ENCODE measurements around the gene ZFYVE28.
"Not testable (repeated sequence)": the region's sequence is repeated elsewhere in the genome, so short reads cannot be mapped to it uniquely, and the experiment has no call there.

ZFYVE28 gene

GRCh38 chr4:2417765-2418649, at the start of gene ZFYVE28:
Gene ZFYVE28, minus strand, starts transcription at chr4:2418645. Its CDS starts 322 bp downstream, at chr4:2418323.
- DNase-seq (ENCODE audit: low read depth in 2 of 2), result no peak

- not testable (repeated sequence) for DNase-seq (ENCODE audit: low read depth in 2 of 2)
These were observed 47.1 kb upstream of the ZFYVE28 start for GRCh38 chr4:2465544-2465943.

DNA sequence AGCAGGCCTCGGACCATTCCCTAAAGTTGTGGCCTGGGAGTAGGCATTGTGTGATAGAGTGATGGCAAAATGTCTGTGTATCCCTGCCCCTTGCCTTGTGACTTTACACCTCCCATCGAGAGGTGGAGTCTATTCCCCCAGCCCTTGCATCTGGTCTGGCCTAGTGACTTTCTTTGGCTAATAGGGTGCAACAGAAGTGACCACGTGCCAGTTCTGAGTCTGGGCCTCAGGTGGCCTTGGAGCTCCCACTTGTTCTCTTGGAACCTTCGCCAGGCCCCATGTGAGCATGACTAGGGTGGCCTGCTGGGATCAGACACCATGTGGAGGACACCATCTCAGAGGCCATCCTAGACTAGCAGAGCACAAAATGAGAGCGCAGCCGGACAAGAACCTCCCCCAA, 46.6 kb upstream of the ZFYVE28 start:
- DNase-seq (ENCODE audit: low read depth in 2 of 2), result no peak

GRCh38 chr4:2462992-2463762, 44.7 kb upstream of the ZFYVE28 start:
- DNase-seq (ENCODE audit: low read depth in 2 of 2), result no peak

- DNase-seq (ENCODE audit: low read depth in 2 of 2), result no peak
These were observed 44.0 kb upstream of the ZFYVE28 start for GRCh38 chr4:2462218-2462991.

DNA sequence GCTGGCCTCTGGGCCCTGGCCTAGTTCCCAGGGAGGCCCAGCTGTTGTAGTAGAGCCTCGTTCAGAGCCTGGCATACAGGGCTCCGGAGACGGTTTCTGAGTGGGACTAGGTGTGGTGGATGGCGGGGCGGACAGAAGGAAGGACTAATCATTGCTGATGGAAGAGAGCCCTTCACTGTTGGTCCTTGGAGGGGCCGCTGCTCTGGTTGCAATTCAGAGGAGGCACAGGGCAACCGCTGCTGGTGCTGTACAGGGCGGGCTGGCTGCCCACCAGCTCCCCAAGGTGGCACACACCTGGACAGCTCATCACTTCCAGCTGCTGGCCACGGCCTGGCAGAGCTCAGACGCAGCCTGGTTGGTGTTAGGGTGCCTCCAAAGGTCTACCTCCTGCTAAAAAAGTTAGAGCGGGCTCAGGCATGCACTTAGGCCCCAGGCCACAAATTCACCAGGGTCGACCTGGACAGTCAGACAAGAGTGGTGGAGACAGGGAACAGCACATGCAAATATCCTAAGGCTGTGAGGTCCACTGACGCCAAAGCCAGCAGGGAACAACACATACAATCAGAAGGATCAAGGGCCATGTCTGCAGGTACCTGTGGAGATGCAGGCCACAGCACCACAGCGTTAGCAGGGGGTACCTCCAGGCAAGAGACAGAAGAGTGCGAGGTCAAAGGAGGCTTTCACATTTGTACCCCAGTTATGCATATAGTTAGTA, 43.0 kb upstream of the ZFYVE28 start:
- no peak for DNase-seq (ENCODE audit: low read depth in 2 of 2)

DNA sequence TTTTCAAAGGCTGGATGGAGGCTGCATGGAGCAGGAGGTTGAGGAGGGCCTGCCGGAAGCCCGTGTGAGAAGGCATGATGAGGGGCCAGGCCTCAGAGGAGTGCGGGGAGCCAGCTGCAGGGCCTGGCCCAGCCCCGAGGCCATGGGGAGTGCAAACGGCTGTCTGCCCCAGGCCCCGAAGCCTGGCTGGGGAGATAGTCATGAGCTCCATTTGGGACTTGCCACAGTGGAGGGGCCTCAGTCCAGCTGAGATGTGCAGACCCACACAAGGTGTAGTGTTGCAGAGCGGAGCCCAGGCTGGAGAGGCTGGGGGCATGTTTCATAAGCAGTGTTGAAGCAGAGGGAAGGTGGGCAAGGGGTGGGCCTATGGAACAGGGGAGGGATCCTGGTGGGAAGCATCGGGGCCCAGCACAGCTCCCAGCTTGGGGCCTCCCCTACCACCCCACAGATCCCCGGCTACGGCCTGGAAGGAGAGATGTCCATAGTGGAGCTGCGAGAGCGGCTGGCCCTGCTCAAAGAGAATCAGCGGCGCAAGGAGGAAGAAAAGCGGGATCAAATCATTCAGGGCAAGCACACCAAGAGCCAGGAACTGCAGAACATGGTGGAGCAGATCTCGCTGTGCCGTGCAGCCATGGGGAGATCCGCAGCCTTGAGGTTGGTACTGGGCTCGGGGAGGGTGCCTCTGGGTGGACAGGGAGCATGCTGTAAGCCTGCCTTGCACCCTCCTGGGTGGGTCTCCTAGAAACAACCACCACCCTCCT, 41.3 kb upstream of the ZFYVE28 start:
- DNase-seq (ENCODE audit: low read depth in 2 of 2), result no peak

- DNase-seq (ENCODE audit: low read depth in 2 of 2), result no peak
These were observed 40.4 kb upstream of the ZFYVE28 start for GRCh38 chr4:2458546-2459491.

- DNase-seq (ENCODE audit: low read depth in 2 of 2), result no peak
These were observed 39.2 kb upstream of the ZFYVE28 start for GRCh38 chr4:2457481-2458295.

DNA sequence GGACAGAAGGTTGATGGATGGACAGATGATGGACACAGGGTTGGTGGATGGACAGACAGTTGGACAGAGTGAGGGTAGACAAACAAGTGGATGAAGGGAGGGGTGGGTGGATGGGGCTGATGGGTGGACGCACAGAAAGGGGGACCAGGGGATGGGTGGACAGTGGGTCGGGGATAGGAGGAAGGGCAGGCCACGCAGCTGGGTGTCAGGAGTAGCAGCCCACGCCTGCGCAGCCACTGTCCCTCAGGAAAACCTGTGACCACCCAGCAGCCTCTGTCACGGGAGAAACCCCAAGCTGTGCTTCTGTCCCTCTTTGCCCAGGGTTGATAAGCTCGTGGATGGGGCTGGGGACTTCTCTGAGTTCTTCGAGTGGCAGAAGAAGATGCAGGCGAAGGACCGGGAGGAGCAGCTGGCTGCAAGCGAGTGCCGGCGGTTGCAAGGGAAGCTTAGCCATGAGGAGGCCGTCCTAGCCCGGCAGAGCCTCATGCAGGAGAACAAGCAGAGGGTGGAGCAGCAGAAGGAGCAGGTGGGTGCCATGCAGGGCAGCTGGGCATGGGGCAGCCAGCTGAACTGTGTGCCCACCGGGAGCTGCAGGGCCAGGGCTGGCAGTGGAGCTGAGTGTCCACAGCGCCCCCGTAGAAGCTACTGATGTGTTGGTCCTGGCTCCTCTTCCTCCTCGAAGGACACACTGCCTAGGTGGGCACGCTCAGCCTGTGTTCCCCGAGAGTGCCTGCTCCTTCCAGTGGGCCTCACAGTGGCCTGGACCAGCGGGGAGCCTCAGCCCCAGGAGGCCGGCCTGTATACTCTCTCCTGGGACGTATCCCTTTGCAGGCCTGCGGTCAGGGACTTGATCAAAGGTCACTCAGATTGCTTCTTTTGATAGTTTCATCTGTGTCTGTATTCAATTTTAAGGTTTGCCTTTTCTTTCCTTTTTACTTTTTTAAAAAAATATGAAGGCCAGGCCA, 33.7 kb upstream of the ZFYVE28 start:
- DNase-seq (ENCODE audit: low read depth in 2 of 2), result no peak

- no peak for DNase-seq (ENCODE audit: low read depth in 2 of 2)
These were observed 32.6 kb upstream of the ZFYVE28 start for GRCh38 chr4:2451036-2451520.

GRCh38 chr4:2450394-2451035, 32.1 kb upstream of the ZFYVE28 start:
- DNase-seq (ENCODE audit: low read depth in 2 of 2), result no peak

- no peak for DNase-seq (ENCODE audit: low read depth in 2 of 2)
These were observed 31.3 kb upstream of the ZFYVE28 start for GRCh38 chr4:2449511-2450392.

GRCh38 chr4:2449051-2449450, 30.6 kb upstream of the ZFYVE28 start:
- no peak for DNase-seq (ENCODE audit: low read depth in 2 of 2)

DNA sequence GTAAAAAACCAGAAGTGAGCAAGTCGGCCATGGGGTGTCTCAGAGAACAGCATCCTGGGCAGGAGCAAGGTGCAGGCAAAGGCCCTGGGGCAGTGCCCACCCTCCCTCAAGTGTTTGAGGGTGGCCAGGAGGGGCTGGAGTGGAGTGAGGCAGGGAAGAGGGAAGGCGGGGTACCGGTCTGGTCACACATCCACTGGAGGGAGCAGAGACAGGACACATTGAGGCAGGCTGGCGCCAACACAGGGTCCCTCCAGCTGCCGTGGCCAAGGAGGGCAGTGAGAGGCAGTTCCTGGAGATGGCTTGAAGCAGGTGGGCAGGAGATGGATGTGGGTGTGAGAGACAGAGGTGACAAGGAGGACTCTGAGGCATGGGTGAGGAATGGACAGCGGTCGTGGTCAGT, 30.1 kb upstream of the ZFYVE28 start:
- no peak for DNase-seq (ENCODE audit: low read depth in 2 of 2)

All from fibroblast of skin of left biceps (primary cell).